Regular cardiac myocyte (primary cell): ENCODE measurements around the gene HPDL. TPM values are rescaled to one million over a fixed set of nuclear protein-coding genes. Genes with fewer than 3 reads are reported as not detected.

Experiments
- total RNA-seq: library from RNA; depleted of rRNA; stranded (reverse); fragments of >200 nt; gene quantifications from 2 replicates; pipeline ENCODE4 v1.2.3, GENCODE V29; 2014

HPDL gene
- total RNA-seq, result 0.56 and 3.1 TPM in 2 replicates

GRCh38 chr1:45326627-45327623 is at the start of gene HPDL:
HPDL (plus strand) TSS chr1:45326895; CDS start chr1:45327149, 254 bp downstream.

GRCh38 chr1:45339789-45340558 is 13.3 kb downstream of the HPDL start, which contains the start of the genes MUTYH and TOE1:
MUTYH (minus strand) TSS chr1:45340440; CDS start chr1:45334505, 5,935 bp downstream.
TOE1 (plus strand) TSS chr1:45340170; CDS start chr1:45340253, 83 bp downstream.

Other genes starting within 250 kb of the HPDL start
- 0.77 and 2.5 TPM in 2 replicates for gene ZSWIM5, start 120.3 kb upstream of the HPDL start, total RNA-seq
- 5.6 and 23.4 TPM in 2 replicates for gene TOE1, start 13.3 kb downstream of the HPDL start, total RNA-seq
- gene MUTYH, start 13.5 kb downstream of the HPDL start, total RNA-seq, result 10.7 and 20.3 TPM in 2 replicates
- gene TESK2, start 164.3 kb downstream of the HPDL start, total RNA-seq, result 0.96 and 2.5 TPM in 2 replicates
- 0.56 and 0.77 TPM in 2 replicates for gene CCDC163, start 173.2 kb downstream of the HPDL start, total RNA-seq
- 2.3 and 3.1 TPM in 2 replicates for gene MMACHC, start 173.4 kb downstream of the HPDL start, total RNA-seq
- gene PRDX1, start 195.0 kb downstream of the HPDL start, total RNA-seq, result 433 and 683 TPM in 2 replicates
- gene AKR1A1, start 223.9 kb downstream of the HPDL start, total RNA-seq, result 131 and 158 TPM in 2 replicates